IMR-90 (cell line): ENCODE data around the gene CDK13.

Source experiments
- CEBPB ChIP-seq: IDR thresholded peaks from 2 replicates; pipeline ENCODE4 v1.6.1; 2012; ENCODE audit warnings: low read depth, low read length, improper control_type of control experiment
- CTCF ChIP-seq: conservative IDR thresholded peaks from 2 replicates; pipeline ENCODE4 v1.5.1; 2012; ENCODE audit warnings: mild to moderate bottlenecking, low read depth, low read length, improper control_type of control experiment
- POLR2A ChIP-seq: IDR thresholded peaks from 2 replicates; pipeline ENCODE4 v1.6.1; 2012; ENCODE audit warnings: mild to moderate bottlenecking, low read depth, low read length
- RFX5 ChIP-seq: IDR thresholded peaks from 2 replicates; pipeline ENCODE4 v1.8.0; 2012; ENCODE audit warnings: low read depth, mild to moderate bottlenecking, low read length, moderate library complexity
- SMC3 ChIP-seq: fragments of 150-350 bp; IDR thresholded peaks from 2 replicates; pipeline ENCODE4 v1.6.1; 2016; ENCODE audit warnings: low read depth, mild to moderate bottlenecking, antibody characterized with exemption, low read length, moderate library complexity

GRCh38 chr7:39926111-39926510, 23.9 kb upstream of the CDK13 start:
- TF ChIP-seq CTCF, result no peak
- no peak for TF ChIP-seq SMC3
- TF ChIP-seq POLR2A, result no peak
- no peak for TF ChIP-seq RFX5
- no peak for TF ChIP-seq CEBPB
